Smooth muscle cell of the pulmonary artery (primary cell): Measurements from ENCODE around the gene ZNF174. TPM values are rescaled to one million over a fixed set of nuclear protein-coding genes. Genes with fewer than 3 reads are reported as not detected.

Source experiments
- total RNA-seq: library from RNA; depleted of rRNA; stranded (reverse); fragments of >200 nt; gene quantifications from 2 replicates; pipeline ENCODE4 v1.2.3, GENCODE V29; 2014

The ZNF174 gene
- total RNA-seq, result 6.1 and 6.3 TPM in 2 replicates

DNA sequence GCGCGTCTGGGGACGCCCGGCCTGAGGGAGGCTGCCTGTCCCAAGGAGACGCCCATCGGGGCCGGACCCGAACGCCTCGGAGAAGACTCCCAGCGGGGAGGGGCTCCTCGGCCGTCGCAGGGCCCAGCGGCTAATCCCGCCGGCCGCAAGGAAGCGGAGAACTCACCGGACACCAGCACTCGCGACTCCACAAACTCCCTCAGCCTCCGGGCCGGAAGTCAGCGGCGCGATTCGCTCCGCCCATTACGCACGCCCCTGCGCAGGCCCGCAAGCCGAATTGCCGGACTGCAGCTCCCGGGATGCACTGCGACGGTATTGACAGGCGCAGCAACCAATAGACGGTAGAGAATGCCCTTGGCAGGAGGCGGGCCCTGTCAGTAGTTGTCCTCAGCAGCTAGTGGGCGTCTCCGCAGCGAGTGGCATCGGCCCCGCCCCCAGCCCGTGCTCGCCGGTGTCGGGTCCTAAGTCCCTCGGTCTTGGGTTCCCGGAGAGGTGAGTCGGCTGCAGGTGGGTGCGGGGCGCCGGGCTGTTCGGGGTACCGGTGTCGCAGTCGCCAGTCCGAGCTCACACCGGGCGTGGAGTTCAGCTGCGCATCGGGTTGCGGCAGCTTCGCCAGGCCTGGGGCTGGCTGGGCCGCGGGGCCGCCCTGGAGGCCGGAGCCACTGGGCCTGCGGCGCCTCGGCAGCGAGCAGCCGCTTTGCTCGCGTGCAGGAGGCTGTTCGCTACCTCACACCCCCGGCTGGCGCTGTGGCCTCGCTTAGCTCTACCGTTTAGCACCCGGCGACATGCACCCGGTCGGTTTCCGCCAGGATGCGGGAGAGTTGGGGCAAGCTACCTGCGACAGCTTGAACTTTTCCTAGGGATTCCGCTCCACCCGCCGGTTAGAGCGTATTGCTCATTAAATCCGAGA lies at the start of gene ZNF174, which contains the start of gene ZSCAN32:
Gene ZNF174, plus strand, starts transcription at position 437 of the 910 bp plus-strand sequence. CDS start 790 bp downstream, outside the sequence.
Gene ZSCAN32, minus strand, starts transcription at position 226 of the 910 bp plus-strand sequence. CDS start 3,447 bp downstream, outside the sequence.

DNA sequence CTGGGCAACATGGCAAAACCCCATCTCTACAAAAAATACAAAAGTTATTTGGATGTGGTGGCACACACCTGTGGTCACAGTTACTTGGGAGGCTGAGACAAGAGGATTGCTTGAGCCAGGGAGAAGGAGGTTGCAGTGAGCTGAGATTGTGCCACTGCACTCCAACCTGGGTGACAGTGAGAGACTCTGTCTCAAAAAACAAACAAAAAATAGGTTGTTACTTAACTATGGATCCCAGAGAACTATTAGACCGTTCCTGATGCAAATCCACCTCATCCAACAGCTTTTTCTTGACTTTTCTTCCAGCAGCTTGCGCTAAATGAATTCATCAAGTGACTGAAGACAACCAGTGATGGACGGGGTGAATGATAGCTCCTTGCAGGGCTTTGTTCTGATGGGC lies 45.4 kb upstream of the ZNF174 start, which contains the start of gene OR2C1:
Gene OR2C1, plus strand, starts transcription at position 301 of the 400 bp plus-strand sequence. Its CDS starts 52 bp downstream, at position 353.

DNA sequence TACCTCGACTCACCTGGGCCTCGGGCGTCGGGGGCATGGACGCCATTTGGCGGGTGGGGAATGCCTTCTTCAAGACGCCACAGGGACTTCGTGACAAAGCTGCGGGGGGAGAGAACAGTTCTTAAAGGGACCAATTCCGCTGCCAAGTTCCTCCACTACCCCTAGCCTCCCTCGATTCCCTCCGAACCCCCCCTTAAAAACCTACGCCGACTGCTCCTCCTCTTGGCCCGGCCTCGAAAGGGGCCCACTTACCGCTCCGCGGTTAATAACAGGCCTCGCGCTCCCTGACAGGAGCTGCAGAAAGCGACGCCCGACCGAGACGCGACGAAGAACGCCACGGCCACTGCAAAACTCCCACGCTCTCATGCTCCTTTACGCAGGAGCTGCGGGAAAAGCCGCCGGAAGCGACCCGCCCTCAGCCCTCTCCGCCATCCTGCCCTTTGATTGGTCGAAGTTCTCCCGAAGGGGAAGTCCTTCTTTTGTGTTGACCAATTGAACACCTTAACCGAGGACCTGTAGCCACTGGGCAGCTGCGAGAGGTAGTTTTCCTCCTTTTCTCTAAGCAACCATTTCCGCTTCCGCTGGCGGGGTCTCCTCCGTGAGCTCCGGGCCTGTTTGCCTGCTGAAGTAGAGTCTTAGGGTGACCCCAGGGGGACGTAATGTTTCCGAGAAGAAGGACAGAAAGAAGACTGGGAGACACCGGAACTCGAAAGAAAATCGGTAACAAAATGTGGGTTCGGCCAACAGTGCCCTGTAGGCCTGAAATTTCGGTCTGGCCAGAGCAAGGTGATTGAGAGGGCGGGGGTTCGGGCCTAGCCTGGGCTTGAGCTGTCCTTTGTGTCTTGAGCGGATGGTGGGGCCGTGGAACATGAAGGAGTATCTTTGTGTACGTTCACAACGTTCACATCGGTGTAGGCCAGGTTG lies 42.4 kb downstream of the ZNF174 start, which contains the start of the genes NAA60 and ZNF597:
Gene NAA60, plus strand, starts transcription at position 573 of the 924 bp plus-strand sequence. CDS start 32,548 bp downstream, outside the sequence.
Gene ZNF597, minus strand, starts transcription at position 397 of the 924 bp plus-strand sequence. Its CDS starts 351 bp downstream, at position 46.

Other genes starting within 250 kb of the ZNF174 start
- 0.07 TPM in 1 of 2 replicates, not detected in the other for gene OR1F1, start 213.0 kb upstream of the ZNF174 start, total RNA-seq
- 5.9 and 6.3 TPM in 2 replicates for gene ZNF200, start 166.1 kb upstream of the ZNF174 start, total RNA-seq
- gene MEFV, start 144.6 kb upstream of the ZNF174 start, total RNA-seq, result 0.07 and 0.10 TPM in 2 replicates
- 41.4 and 46.5 TPM in 2 replicates for gene ZNF263, start 117.7 kb upstream of the ZNF174 start, total RNA-seq
- 6.8 TPM in 2 replicates for gene TIGD7, start 95.8 kb upstream of the ZNF174 start, total RNA-seq
- gene ZNF75A, start 95.7 kb upstream of the ZNF174 start, total RNA-seq, result 17.4 and 17.9 TPM in 2 replicates
- 0.26 TPM in 1 of 2 replicates, not detected in the other for gene OR2C1, start 45.3 kb upstream of the ZNF174 start, total RNA-seq
- gene ZSCAN32, start 211 bp upstream of the ZNF174 start, total RNA-seq, result 10.8 and 10.9 TPM in 2 replicates
- gene ZNF597, start 42.3 kb downstream of the ZNF174 start, total RNA-seq, result 1.9 and 2.1 TPM in 2 replicates
- 16.6 and 17.7 TPM in 2 replicates for gene NAA60, start 42.5 kb downstream of the ZNF174 start, total RNA-seq
- gene C16orf90, start 94.3 kb downstream of the ZNF174 start, total RNA-seq, result not detected in 2 replicates
- gene CLUAP1, start 99.8 kb downstream of the ZNF174 start, total RNA-seq, result 16.4 and 16.9 TPM in 2 replicates
- under 0.01 and 0.07 TPM in 2 replicates for gene NLRC3, start 176.2 kb downstream of the ZNF174 start, total RNA-seq
- 4.9 and 6.1 TPM in 2 replicates for gene SLX4, start 210.4 kb downstream of the ZNF174 start, total RNA-seq